Lower leg skin (tissue), 4 donors: Measurements from ENCODE around the gene CREB5. TPM values are rescaled to one million over a fixed set of nuclear protein-coding genes. Genes with fewer than 3 reads are reported as not detected.

Experiments
- DNase-seq, 2 donors: peaks; one replicate each; pipeline ENCODE4 v3.0.0-alpha.2; 2019; ENCODE audit warnings: low spot score in 2 of 2
- H3K4me3 ChIP-seq: fragments of 200-600 bp; sonication (generic); 2 replicates; pipeline ENCODE4 v1.5.1; 2017; ENCODE audit warnings: mild to moderate bottlenecking, low read depth; ENCODE audit not compliant: poor library complexity, severe bottlenecking
- CTCF ChIP-seq, 3 donors: fragments of 450-650 bp; IDR thresholded peaks; one replicate each; pipeline ENCODE4 v1.5.1; 2016; ENCODE audit warnings: antibody characterized with exemption in 3 of 3, mild to moderate bottlenecking in 3 of 3, moderate library complexity in 2 of 3
- POLR2A ChIP-seq, 2 donors: fragments of 450-650 bp; IDR thresholded peaks; one replicate each; pipeline ENCODE4 v1.6.1; 2016 to 2017; ENCODE audit warnings: antibody characterized with exemption in 2 of 2, mild to moderate bottlenecking in 1 of 2, moderate library complexity in 1 of 2
- WGBS, 2 donors: methylation state at CpG; one replicate each; pipeline ENCODE4 v1.1.5; 2018; 5-methylcytosine and 5-hydroxymethylcytosine counted together
- intact Hi-C: fragments of 100-400 bp; cut with DNase I; formaldehyde crosslinking; loops from one replicate; pipeline ENCODE4 v1.15.0; 2023; ENCODE audit warnings: low total_unique reads
- total RNA-seq, 4 donors: library from RNA; depleted of rRNA; stranded (reverse); fragments of >200 nt; gene quantifications; one replicate each; pipeline ENCODE4 v1.1.0, GENCODE V29; 2016

The CREB5 gene
- total RNA-seq, 4 donors from 2014 or later: 2.5 to 15.0 (median 5.4) TPM

GRCh38 chr7:28509251-28510025 lies 97.1 kb downstream of the CREB5 start:
- no peak overlapping the region for H3K4me3 ChIP-seq
- no peak for DNase-seq
- WGBS, 2 donors: 63 to 68% methylated on average over 12 of the region's 12 CpGs
- no peak for TF ChIP-seq CTCF (IDR thresholded peaks at IDR 0.05)
- no peak for TF ChIP-seq POLR2A (IDR thresholded peaks at IDR 0.05)
- intact Hi-C loops: no loop called here

GRCh38 chr7:28510026-28510369 lies 97.7 kb downstream of the CREB5 start:
- TF ChIP-seq CTCF (IDR thresholded peaks at IDR 0.05): no peak
- no peak for TF ChIP-seq POLR2A (IDR thresholded peaks at IDR 0.05)
- WGBS, 2 donors: 78 to 79% methylated on average over 2 of the region's 2 CpGs
- intact Hi-C loops: no loop called here
- H3K4me3 ChIP-seq: no peak overlapping the region
- DNase-seq: no peak

GRCh38 chr7:28512668-28513440 lies 100.5 kb downstream of the CREB5 start:
- TF ChIP-seq CTCF (IDR thresholded peaks at IDR 0.05): no peak
- TF ChIP-seq POLR2A (IDR thresholded peaks at IDR 0.05): no peak
- intact Hi-C loops: no loop called here
- 75 to 80% methylated on average over 9 of the region's 9 CpGs for WGBS, 2 donors

GRCh38 chr7:28516390-28517172 lies 104.3 kb downstream of the CREB5 start:
- WGBS, 2 donors: 77 to 81% methylated on average over 14 of the region's 14 CpGs
- H3K4me3 ChIP-seq: no peak overlapping the region
- intact Hi-C loops: no loop called here
- DNase-seq: no peak
- TF ChIP-seq CTCF (IDR thresholded peaks at IDR 0.05): no peak
- TF ChIP-seq POLR2A (IDR thresholded peaks at IDR 0.05): no peak

More at GRCh38 chr7:28512668-28513440, 100.5 kb downstream of the CREB5 start:
- no peak for DNase-seq
- no peak overlapping the region for H3K4me3 ChIP-seq

GRCh38 chr7:28517206-28517605 lies 104.9 kb downstream of the CREB5 start:
- WGBS, 2 donors: 86 to 89% methylated on average over 5 of the region's 5 CpGs
- intact Hi-C loops: no loop called here
- no peak overlapping the region for H3K4me3 ChIP-seq
- no peak for DNase-seq
- TF ChIP-seq POLR2A (IDR thresholded peaks at IDR 0.05) (no peak), CTCF (IDR thresholded peaks at IDR 0.05) (no peak)
